HepG2 (cell line): ENCODE data around the gene FITM1. TPM values are rescaled to one million over a fixed set of nuclear protein-coding genes. Genes with fewer than 3 reads are reported as not detected.

Source experiments
- BRCA1 ChIP-seq: sonication (generic); formaldehyde crosslinking; IDR thresholded peaks from 2 replicates; pipeline ENCODE4 v1.4.0; 2020; ENCODE audit warnings: missing genetic modification reagents
- CEBPB ChIP-seq: IDR thresholded peaks from 2 replicates; pipeline ENCODE4 v1.6.1; 2011; ENCODE audit warnings: low read depth, low read length, improper control_type of control experiment, borderline replicate concordance
- HDAC2 ChIP-seq: sonication (generic); formaldehyde crosslinking; IDR thresholded peaks from 2 replicates; pipeline ENCODE4 v1.4.0; 2020; ENCODE audit warnings: missing genetic modification reagents
- IKZF4 ChIP-seq: sonication (generic); formaldehyde crosslinking; IDR thresholded peaks from 2 replicates; pipeline ENCODE4 v1.5.1; 2020; ENCODE audit warnings: borderline replicate concordance, mild to moderate bottlenecking, low read depth, missing genetic modification reagents; ENCODE audit errors: not compliant biosample characterization
- NFE2 ChIP-seq: sonication (generic); formaldehyde crosslinking; IDR thresholded peaks from 2 replicates; pipeline ENCODE4 v1.4.0; 2020; ENCODE audit warnings: missing genetic modification reagents
- NR1H2 ChIP-seq: sonication (generic); formaldehyde crosslinking; IDR thresholded peaks from 2 replicates; pipeline ENCODE4 v1.8.1; 2022; ENCODE audit warnings: low read depth, missing genetic modification reagents, borderline replicate concordance
- NR2F6 ChIP-seq, 2 experiments: IDR thresholded peaks; 2 replicates each; pipeline ENCODE4 v1.6.1; 2016; ENCODE audit warnings: antibody characterized with exemption in 1 of 2, mild to moderate bottlenecking in 1 of 2
- POLR2AphosphoS5 ChIP-seq: IDR thresholded peaks from 2 replicates; pipeline ENCODE4 v1.6.1; 2012; ENCODE audit warnings: low read depth, low read length
- SRSF4 ChIP-seq: fragments of 200-400 bp; formaldehyde crosslinking; IDR thresholded peaks from one replicate; pipeline ENCODE4 v1.6.1; 2018; ENCODE audit warnings: mild to moderate bottlenecking, low read depth, low read length, moderate library complexity; ENCODE audit not compliant: poor library complexity, severe bottlenecking
- ZNF230 ChIP-seq: sonication (generic); formaldehyde crosslinking; IDR thresholded peaks from 2 replicates; pipeline ENCODE4 v1.4.0; 2020; ENCODE audit warnings: mild to moderate bottlenecking, missing genetic modification reagents
- ZNF234 ChIP-seq: sonication (generic); formaldehyde crosslinking; conservative IDR thresholded peaks from 2 replicates; pipeline ENCODE4 v1.5.1; 2020; ENCODE audit warnings: mild to moderate bottlenecking, missing genetic modification reagents
- ZNF567 ChIP-seq: sonication (generic); formaldehyde crosslinking; IDR thresholded peaks from 2 replicates; pipeline ENCODE4 v1.8.1; 2023; ENCODE audit warnings: mild to moderate bottlenecking, missing genetic modification reagents, borderline replicate concordance
- ZNF615 ChIP-seq: sonication (generic); formaldehyde crosslinking; IDR thresholded peaks from 2 replicates; pipeline ENCODE4 v1.5.0; 2020; ENCODE audit warnings: mild to moderate bottlenecking, missing genetic modification reagents, borderline replicate concordance
- ZNF709 ChIP-seq: sonication (generic); formaldehyde crosslinking; IDR thresholded peaks from 2 replicates; pipeline ENCODE4 v1.5.0; 2020; ENCODE audit warnings: mild to moderate bottlenecking, missing genetic modification reagents
- ZNF776 ChIP-seq: sonication (generic); formaldehyde crosslinking; IDR thresholded peaks from 2 replicates; pipeline ENCODE4 v1.4.0; 2020; ENCODE audit warnings: mild to moderate bottlenecking, missing genetic modification reagents
- polyA plus RNA-seq, 8 experiments: library from polyadenylated mRNA; depleted of rRNA in 3 of 8; stranded (reverse) in 7 of 8; unstranded in 1 of 8; fragments of >200 nt; fragmentation: Illumina TruSeq in 4 of 8; extraction: Trizol in 4 of 8; gene quantifications; 2 replicates each; pipeline versions ENCODE4 v1.2.1 to v1.2.3, GENCODE V29; 2011 to 2016; ENCODE audit warnings: low read depth in 4 of 8, missing spikeins in 1 of 8, mixed read lengths in 1 of 8; ENCODE audit not compliant: insufficient read depth in 1 of 8
- total RNA-seq, 5 experiments: library from RNA; depleted of rRNA; stranded (reverse); fragments of >200 nt; fragmentation: Illumina TruSeq; extraction: Trizol; gene quantifications; 2 replicates each; pipeline ENCODE4 v1.2.3, GENCODE V29; 2016; ENCODE audit warnings: low read depth in 1 of 5
- TF ChIP-seq, protein P1 (sequence below): sonication (generic); formaldehyde crosslinking; IDR thresholded peaks from 2 replicates; pipeline ENCODE4 v1.4.0; 2020; ENCODE audit warnings: missing genetic modification reagents, borderline replicate concordance
- TF ChIP-seq, protein P2 (sequence below): sonication (generic); formaldehyde crosslinking; IDR thresholded peaks from 2 replicates; pipeline ENCODE4 v1.4.0; 2020; ENCODE audit warnings: low read depth, mild to moderate bottlenecking, missing genetic modification reagents
- TF ChIP-seq, protein P3 (sequence below): sonication (generic); formaldehyde crosslinking; IDR thresholded peaks from 2 replicates; pipeline ENCODE4 v1.8.1; 2023; ENCODE audit warnings: mild to moderate bottlenecking, missing genetic modification reagents

FITM1 gene
- total and polyA plus RNA-seq, 2 of the 13 experiments (the other 11 are each of a cell fraction or from before 2014, with no cell fraction given): 2.7 to 5.8 TPM

DNA sequence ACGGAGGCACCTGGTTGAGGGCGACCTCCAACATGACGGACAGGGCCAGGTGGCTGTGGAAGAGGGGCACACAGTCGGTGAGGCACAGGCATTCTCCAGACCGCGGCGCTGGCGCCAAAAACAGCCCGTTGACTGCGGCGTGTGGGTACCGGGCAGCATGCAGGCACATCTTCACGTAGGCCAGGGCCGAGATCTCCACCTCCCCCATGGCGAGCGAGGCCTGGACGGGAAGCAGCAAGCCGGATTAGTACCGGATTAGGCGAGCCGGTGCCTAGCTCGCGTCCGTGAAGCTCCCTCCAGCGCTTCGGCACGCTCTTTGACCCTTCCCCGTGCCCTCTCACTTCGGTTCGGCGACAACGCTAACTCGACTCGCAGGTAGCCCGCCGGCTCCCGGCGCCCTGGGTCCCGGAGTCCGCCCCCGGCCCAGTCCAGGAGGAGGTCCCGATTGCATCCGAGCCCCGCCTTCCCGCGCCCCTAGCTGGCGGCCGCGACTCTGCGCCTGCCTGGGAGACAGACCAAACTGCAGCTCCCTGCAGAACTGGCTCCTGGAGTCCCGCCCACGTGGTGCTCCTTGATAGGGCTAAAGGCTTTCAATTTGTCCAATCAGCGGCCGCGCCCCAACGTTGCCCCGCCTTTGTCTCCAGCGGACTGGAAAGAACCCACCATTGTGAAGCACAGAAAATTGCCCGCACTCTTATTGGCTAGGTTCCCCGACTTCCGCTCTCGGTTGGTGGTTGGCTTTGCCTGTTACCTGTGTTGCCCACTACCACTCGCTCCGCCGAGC, 10.8 kb downstream of the FITM1 start, which contains the start of gene EMC9 (continued):
- TF ChIP-seq, protein P1, sequence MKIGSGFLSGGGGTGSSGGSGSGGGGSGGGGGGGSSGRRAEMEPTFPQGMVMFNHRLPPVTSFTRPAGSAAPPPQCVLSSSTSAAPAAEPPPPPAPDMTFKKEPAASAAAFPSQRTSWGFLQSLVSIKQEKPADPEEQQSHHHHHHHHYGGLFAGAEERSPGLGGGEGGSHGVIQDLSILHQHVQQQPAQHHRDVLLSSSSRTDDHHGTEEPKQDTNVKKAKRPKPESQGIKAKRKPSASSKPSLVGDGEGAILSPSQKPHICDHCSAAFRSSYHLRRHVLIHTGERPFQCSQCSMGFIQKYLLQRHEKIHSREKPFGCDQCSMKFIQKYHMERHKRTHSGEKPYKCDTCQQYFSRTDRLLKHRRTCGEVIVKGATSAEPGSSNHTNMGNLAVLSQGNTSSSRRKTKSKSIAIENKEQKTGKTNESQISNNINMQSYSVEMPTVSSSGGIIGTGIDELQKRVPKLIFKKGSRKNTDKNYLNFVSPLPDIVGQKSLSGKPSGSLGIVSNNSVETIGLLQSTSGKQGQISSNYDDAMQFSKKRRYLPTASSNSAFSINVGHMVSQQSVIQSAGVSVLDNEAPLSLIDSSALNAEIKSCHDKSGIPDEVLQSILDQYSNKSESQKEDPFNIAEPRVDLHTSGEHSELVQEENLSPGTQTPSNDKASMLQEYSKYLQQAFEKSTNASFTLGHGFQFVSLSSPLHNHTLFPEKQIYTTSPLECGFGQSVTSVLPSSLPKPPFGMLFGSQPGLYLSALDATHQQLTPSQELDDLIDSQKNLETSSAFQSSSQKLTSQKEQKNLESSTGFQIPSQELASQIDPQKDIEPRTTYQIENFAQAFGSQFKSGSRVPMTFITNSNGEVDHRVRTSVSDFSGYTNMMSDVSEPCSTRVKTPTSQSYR (CRISPR knock-in tag): peak; percentile 97; the same call in 1 of the 2 replicates
- TF ChIP-seq IKZF4 (CRISPR knock-in tag): no peak
- peak; percentile 100 for TF ChIP-seq ZNF230 (CRISPR knock-in tag)
- TF ChIP-seq POLR2AphosphoS5: peak; percentile 94
- TF ChIP-seq ZNF234 (CRISPR knock-in tag): no peak
- TF ChIP-seq HDAC2: 0 out of 2 replicates have a peak, but pooled peaks have one; percentile 95
- peak; percentile 81; the same call in 1 of the 2 replicates for TF ChIP-seq ZNF776 (CRISPR knock-in tag)
- TF ChIP-seq ZNF709: no peak
- peak; percentile 65 for TF ChIP-seq CEBPB
- TF ChIP-seq, protein P2, sequence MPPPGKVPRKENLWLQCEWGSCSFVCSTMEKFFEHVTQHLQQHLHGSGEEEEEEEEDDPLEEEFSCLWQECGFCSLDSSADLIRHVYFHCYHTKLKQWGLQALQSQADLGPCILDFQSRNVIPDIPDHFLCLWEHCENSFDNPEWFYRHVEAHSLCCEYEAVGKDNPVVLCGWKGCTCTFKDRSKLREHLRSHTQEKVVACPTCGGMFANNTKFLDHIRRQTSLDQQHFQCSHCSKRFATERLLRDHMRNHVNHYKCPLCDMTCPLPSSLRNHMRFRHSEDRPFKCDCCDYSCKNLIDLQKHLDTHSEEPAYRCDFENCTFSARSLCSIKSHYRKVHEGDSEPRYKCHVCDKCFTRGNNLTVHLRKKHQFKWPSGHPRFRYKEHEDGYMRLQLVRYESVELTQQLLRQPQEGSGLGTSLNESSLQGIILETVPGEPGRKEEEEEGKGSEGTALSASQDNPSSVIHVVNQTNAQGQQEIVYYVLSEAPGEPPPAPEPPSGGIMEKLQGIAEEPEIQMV (CRISPR knock-in tag): peak; percentile 99
- no peak for TF ChIP-seq NR1H2 (CRISPR knock-in tag)
- TF ChIP-seq, protein P3, sequence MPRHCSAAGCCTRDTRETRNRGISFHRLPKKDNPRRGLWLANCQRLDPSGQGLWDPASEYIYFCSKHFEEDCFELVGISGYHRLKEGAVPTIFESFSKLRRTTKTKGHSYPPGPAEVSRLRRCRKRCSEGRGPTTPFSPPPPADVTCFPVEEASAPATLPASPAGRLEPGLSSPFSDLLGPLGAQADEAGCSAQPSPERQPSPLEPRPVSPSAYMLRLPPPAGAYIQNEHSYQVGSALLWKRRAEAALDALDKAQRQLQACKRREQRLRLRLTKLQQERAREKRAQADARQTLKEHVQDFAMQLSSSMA (CRISPR knock-in tag): peak; percentile 88; the same call in 1 of the 2 replicates
- TF ChIP-seq BRCA1 (CRISPR knock-in tag): no peak; the same call in none of the 2 replicates
- TF ChIP-seq NFE2 (CRISPR knock-in tag): no peak
- TF ChIP-seq NR2F6 (IDR thresholded peaks at IDR 0.05): no peak
- TF ChIP-seq NR2F6 (CRISPR knock-in tag; IDR thresholded peaks at IDR 0.05): peak; percentile 18; the same call in 1 of the 2 replicates
- no peak for TF ChIP-seq SRSF4
- no peak for TF ChIP-seq ZNF615 (CRISPR knock-in tag)
- TF ChIP-seq ZNF567: no peak; the same call in 1 of the 2 replicates
